MV-4-11 (cell line): ENCODE data around the gene TMEM222.
"Not testable (repeated sequence)": the region's sequence is repeated elsewhere in the genome, so short reads cannot be mapped to it uniquely, and the experiment has no call there.

Source experiments
- DNase-seq: peaks from one replicate; lab custom pipeline; 2025; lab: John Stamatoyannopoulos, UW

TMEM222 gene, protein sequence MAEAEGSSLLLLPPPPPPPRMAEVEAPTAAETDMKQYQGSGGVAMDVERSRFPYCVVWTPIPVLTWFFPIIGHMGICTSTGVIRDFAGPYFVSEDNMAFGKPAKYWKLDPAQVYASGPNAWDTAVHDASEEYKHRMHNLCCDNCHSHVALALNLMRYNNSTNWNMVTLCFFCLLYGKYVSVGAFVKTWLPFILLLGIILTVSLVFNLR

DNA sequence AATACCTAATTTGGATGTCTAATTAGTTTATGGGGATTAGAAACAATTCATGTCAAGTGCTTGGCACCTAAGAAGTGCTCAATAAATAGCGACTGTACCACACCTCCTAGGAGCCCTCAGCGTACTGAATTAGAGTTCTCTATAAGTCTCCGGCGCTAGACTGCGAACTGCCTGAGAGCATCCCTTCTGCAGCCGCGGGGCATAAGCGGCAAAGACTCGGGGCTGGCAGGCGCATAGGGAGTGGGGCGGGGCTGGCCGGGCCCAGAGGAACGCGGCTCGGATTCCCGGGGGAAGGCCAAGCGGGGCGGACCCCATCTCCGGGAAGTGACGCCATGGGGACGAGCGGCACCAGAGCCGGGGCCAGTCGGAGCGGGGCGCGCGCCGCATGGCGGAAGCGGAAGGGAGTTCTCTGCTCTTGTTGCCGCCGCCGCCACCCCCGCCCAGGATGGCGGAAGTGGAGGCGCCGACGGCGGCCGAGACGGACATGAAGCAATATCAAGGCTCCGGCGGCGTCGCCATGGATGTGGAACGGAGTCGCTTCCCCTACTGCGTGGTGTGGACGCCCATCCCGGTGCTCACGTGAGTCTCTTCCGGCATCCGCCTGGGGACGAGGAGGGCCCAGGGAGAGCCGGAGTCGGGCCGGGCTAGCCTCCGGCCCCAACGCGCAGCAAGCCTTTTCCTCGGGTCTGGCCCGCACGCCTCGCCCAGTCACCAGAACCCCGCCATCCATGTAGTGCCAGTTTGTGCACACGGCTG is at the start of gene TMEM222:
TSS of gene TMEM222 (plus strand) at position 351 of the 756 bp plus-strand sequence. CDS start at position 386, 35 bp downstream.
- peak; percentile 97 for DNase-seq

DNA sequence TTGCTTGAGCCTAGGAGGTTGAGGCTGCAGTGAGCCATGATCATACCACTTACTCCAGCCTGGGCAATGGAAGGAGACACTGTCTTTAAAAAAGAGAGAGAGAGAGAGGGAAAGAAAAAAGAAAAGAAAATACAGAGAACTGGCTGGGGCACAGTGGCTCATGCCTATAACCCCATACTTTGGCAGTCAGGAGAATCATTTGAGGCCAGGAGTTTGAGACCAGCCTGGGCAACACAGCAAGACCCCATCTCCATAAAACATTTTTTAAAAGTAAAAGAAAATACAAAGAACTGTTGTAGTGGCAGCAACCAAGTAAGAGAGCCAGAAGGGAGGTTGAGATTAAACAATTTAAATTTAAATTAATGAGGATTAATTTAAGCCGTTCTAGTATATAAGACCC is 47.8 kb upstream of the TMEM222 start:
- no peak for DNase-seq

DNA sequence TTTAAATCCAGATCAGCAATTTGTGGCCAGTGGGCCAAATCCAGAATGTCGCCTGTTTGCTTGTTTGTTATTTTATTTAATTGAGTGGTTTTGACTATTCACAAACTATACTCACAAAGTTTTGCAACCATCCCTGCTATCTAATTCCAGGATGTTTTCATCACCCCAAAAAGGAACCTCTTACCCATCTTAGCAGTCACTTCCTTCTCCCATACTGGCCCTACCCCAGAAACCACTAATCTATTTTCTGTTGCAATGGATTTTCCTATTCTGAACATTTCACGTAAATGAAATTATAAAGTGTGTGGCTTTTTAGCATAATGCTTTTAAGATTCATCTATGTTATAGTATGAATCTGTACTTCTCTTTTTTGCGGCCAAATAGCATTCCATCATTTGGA is 46.3 kb upstream of the TMEM222 start:
- peak; percentile 95 for DNase-seq

DNA sequence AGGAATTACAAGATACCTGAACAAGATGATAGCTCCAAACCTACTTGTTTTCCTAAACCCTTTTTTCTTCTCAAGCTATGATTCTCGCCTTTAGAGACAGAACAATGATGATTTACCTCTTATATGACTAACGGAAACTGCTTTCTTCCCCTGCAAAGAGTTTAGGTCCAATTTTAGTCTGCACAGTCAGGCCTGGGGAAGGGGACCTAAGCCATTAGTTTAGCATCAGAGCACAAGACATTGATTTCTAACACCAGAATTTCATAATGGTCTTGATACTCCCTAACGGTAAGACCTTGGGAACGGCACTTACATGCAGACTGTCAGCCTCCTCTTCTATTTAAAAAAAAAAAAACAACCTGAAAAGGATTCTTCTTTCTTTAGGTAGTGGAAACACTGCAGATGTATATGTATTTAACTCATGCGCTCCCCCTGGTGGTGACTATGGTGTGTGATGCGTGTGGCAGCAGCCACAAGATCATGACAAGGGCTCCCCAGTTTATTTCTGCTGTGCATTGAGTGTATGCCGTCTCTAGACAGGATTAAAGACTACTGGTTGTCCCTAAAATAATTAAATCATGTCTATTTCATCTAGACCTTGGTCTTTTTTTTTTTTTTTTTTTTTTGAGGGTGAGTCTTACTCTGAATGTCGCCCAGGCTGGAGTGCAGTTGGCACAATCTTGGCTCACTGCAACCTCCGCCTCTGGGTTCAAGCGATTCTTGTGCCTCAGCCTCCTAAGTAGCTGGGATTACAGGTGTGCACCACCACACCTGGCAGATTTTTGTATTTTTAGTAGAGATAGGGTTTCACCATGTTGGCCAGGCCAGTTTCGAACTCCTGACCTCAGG is 37.3 kb upstream of the TMEM222 start:
- peak; percentile 76 for DNase-seq

DNA sequence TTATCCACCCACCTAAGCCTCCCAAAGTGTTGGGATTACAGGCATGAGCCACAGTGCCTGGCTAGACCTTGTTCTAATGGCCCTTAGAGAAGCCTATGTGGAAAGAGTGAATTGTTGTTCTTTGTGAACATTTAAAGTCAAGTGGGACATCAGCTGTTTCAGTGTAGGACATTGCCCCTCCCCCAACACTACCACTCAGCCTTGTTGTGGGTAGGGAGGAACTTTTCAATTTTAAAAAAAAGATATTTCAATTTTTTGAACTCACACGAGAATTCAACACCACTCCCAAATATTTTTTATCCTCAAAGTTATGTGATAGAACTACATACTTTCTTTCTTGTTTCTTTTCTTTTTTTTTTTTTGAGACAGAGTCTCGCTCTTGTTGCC is 36.7 kb upstream of the TMEM222 start:
- DNase-seq, result no peak

DNA sequence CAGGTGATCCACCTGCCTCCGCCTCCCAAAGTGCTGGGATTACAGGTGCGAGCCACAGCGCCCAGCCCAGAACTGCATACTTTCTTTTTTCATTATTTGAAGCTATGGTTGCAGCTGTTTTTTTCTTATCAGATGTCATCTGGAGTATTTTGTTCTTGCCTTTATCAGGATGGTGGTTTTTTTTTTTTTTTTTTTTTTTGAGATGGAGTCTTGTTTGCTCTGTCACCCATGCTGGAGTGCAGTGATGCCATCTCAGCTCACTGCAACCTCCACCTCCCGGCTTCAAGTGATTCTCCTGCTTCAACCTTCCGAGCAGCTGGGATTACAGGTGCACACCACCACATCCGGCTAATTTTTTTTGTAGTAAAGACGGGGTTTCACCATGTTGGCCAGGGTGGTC is 36.1 kb upstream of the TMEM222 start:
- DNase-seq, result not testable (repeated sequence)

DNA sequence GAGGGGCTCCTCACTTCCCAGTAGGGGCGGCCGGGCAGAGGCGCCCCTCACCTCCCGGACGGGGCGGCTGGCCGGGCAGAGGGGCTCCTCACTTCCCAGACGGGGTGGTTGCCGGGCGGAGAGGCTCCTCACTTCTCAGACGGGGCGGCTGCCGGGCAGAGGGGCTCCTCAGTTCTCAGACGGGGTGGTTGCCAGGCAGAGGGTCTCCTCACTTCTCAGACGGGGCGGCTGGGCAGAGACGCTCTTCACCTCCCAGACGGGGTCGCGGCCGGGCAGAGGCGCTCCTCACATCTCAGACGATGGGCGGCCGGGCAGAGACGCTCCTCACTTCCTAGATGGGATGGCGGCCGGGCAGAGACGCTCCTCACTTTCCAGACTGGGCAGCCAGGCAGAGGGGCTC is 32.8 kb upstream of the TMEM222 start:
- not testable (repeated sequence) for DNase-seq

DNA sequence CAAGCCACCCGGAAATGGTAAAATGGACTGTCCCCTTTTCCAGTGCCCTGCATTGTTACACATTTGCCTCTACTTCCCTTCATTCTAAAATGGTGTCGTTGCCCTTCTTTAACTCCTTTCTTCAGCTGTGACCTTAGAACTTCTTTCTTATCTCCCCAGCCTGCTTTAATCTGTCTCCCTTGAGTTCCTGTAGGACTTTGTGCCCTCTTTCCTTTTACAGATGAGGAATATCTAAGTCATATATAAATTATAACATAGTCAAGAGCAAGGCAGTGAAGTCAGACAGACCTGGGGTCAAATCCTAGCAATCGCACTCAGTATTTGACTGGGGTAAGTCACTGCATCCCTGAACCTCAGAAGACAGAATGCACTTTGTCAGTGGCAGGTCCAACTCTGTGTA is 31.4 kb upstream of the TMEM222 start:
- no peak for DNase-seq

DNA sequence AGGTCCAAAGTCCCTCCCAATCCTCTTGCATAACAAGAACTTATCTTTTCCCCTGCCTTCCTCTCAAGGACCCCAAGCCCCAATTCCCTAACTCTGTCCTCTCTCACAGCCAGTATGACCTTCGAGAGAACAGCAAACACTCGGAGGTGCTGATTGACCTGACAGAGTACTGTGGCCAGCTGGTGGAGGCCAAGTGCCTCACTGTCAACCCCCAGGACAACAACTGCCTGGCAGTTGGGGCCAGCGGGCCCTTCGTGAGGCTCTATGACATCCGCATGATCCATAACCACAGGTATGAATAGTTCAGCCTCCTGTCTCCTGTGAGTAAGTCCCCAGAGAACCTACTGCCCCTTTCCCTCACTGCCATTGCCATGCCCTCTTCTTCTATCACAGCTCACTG is 29.9 kb upstream of the TMEM222 start:
- no peak for DNase-seq

DNA sequence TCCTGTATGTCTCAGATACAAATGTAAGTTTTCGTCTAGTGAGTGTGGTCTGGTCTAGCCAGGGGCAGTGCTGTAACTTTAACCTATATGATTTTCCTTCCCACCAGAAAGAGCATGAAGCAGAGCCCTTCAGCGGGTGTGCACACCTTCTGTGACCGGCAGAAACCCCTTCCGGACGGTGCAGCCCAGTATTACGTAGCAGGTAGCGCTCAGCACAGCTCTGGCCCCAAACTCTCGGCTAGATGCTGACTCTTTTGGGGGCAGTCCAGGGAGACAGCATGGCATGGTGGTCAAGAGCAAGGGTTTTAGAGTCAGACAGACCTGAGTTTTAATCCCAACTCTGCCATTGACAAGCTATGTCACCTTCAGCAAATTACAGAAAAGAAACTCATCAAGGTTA is 28.0 kb upstream of the TMEM222 start:
- DNase-seq, result no peak

DNA sequence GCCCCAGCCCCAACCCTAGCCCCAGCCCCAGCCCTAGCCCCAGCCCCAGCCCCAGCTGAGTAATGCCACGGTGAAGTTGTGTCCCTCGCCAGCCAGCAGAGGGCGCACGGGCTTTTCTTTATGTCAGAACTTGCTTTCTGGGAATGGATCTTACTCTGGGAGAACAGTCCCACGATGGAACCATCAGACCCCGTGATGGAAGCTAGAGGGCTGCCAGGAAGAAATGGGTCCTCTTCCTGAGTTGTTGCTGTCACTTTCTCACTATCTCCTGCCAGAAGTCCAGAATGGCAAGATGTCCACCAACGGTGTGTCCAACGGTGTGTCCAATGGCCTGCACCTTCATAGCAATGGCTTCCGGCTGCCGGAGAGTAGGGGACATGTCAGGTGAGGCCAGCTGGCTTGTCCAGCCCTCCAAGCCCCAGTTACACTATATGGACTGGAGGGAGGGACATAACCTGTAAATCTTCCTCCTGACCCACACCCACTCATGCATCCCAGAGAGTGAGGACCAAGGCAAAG is 25.1 kb upstream of the TMEM222 start:
- no peak for DNase-seq

DNA sequence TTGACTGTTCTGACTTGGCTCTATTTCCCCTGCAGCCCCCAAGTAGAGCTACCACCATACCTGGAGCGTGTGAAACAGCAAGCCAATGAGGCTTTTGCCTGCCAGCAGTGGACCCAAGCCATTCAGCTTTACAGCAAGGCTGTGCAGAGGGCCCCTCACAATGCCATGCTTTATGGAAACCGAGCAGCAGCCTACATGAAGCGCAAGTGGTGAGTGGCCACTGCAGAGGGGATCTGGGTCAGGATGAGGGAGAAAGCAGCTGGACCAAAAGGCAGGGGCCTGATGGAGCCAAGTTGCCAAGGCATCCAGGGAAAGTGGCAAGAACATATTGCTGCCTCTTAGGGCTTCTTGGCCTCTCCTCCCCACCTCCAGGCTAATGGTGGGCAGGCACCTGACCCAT is 24.1 kb upstream of the TMEM222 start:
- DNase-seq, result no peak

DNA sequence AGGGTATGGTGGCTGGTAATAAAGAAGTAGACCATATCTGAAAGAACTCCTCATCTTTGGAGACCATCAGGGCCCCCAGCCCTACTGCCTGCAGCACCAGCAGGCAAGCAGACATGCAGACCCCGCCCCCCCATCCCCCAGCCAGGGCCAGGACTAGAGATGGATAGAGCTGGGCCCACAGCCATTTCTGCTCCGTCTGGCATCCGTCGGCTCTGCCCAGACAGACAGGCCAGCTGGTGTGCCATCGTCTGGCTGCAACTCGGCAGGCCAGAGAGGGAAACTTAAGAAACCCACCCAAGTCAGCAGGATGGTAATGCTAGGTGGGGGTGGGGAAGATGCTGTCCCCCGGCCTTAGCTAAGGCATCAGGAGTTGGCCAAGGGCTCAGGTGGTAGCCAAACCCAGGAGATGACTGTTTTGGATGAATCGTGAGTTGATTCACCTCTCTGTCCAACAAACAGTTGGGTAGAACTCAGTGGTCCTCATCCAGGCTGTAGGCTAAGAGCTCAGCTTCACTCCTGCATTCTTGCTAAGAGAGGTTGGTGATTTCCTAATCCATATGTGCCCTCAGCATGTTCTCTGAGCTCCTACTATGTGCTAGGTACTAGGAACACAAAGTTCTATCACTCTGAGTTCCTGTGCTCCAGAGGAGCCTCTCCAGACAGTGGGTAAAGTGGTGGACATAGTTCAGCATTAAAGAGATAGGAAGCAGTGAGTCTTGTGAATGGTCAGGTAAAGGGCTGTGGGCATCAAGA is 23.2 kb upstream of the TMEM222 start:
- no peak for DNase-seq

DNA sequence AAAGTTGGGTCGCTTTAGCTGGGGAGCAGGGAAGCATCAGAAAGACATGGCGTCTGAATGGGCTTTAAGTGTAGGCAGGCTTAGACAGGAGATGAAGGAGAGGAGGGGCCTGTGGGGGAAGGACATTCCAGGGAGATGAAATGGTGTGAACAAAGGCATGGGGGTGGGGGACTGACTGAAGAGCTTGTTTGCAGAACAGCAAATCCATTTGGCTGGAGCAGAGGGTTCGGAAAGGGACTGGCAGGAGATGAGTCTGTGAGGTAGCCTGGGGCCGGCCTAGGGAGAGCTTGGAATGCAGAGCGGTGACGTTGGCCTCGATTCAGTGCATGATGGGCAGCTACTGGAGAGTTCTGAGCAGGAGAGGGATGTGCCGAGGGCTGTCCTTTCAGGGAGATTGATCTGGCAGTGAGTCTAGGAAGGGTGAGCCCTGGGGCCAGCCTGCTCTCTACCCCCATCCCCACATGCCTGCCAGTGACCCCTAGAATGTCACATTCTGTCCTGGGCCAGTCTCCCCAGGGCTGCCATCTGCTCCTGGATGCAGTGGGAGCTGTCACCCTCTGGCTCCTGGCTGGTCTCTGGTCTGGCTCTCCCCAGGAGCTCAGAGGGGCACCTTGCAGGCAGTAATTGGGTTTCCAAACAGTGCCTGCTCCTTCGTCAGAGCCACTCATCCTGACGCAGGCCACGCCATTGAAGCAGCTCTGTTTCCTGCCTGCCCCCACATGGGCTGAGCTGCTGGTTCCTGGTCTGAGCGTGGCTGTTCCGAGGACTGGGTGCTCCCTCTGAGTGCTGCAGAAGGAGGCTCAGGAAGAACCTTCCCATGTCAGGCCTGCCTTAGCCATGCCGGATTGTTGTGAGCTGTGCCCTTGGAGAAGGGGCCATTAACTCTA is 22.3 kb upstream of the TMEM222 start:
- no peak for DNase-seq

DNA sequence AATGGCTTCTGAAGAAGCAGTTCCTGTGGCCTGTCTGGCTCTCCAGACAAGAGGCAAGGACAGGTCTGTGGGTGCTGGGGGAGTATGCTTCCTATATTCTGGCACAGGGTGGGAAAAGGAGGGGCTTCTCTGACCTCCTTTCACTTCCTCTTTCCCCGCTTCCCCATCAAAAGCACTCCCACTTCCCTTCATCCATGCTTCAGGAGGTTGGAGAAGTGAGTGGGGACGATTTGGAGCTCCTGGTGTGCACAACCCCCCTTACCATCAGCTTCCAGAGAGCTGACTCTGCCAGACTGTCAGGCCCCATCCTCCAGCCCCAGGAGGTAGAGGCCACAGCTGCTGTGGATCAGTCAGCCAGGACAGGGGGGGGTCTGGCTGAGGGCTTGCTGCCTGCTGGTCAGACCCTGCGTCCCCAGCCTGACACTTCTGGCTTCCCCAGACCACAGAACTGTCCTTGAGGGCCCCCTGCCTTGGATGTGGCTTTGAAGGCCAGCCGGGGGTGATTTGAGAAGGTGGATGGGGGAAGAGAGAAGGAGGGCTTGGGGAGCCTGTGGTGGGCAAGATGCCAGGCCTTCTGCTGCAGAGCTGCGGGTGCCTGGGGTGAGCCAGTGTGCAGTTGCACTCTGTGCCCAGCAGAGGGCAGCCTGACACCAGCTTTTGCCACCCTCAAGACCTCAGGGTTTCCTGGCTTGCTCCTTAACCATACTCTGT is 21.5 kb upstream of the TMEM222 start:
- peak; percentile 93 for DNase-seq

DNA sequence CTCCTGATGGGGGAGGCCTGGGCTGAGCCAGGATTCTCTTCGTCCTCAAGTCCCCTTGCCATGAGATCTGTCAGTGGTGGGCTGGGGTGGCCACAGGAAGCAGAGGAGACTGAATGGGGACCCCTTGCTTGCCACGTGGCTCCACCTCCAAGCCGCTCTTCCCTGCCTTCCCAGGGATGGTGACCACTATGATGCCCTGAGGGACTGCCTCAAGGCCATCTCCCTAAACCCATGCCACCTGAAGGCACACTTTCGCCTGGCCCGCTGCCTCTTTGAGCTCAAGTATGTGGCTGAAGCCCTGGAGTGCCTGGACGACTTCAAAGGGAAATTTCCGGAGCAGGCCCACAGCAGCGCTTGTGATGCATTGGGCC is 20.9 kb upstream of the TMEM222 start:
- no peak for DNase-seq

DNA sequence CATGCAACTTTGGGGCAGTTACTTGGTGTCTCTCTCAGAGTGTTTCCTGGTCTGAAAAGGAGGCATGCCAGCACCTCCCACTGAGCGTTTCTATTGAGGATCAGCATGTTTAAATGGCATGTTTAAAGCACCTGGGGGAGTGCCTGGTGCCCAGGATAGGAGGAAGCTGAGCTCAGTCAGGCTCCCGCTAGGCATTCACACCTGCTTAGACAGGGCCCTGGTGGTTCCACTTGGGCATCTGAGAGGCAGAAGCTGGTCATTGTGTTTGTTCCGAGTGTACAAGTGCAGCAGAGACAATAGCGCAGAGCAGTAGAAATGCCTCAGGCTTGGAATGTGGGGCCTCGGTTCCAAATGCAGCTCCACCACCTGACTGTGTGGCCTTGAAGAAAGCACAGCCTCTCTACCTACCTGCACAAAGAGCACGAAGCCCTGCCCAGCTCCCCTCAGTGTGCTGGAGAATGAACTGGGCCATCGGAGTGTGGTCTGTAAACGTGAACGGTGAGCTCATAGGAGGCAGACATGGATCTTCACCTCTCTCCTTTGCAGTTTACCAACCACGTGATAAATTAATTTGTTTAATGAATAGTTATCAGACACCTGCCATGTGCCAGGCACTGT is 20.3 kb upstream of the TMEM222 start:
- no peak for DNase-seq

DNA sequence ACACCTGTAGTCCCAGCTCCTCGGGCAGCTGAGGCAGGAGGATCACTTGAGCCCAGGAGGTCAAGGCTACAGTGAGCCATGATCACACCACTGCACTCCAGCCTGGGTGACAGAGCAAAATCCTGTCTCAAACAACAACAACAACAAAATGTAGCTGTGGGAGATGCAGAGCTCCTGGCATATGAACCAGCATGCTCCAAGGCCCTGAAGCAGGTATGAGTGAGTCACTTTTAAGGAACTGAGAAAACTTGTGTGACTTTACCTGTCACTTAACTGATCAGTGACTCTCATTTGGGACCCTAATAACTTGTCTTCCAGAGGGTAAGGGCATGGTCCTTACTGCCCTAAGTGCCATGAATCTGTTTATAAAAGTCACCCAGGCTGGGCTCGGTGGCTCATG is 19.4 kb upstream of the TMEM222 start:
- no peak for DNase-seq

DNA sequence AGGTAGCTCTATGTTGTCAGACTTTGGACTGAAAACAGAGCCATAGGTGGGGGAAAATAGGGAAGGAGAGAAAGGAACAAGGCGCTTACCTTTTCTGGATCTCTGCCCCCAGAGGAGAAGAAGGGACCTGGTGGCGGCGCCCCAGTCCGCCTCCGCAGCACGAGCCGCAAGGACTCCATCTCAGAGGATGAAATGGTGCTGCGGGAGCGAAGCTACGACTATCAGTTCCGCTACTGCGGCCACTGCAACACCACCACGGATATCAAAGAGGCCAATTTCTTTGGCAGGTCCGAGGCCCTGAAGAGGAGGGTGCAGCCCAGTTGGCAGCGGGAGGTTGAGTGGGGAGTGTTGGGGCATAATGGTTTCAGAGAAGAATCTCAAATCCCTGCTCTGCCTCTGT is 18.5 kb upstream of the TMEM222 start:
- no peak for DNase-seq

DNA sequence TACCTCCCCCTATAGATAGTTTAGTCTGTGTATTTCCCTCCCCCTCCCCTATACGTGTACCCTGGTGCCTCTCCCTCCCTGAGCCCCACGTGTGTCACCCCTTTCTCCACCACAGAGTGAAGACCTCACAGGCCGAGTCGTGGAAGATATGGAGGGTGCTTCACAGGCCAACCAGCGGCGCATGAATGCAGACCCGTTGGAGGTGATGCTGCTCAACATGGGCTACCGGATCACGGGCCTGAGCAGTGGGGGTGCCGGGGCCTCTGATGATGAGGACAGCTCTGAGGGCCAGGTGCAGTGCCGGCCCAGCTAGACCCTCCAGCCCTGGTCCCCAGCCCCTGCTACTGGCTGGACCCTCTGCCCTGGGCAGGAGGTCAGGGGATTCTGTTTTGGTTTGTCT is 15.9 kb upstream of the TMEM222 start:
- DNase-seq, result no peak
